ENCODE measurements around the gene BCL2L11.
"Not testable (repeated sequence)": the region's sequence is repeated elsewhere in the genome, so short reads cannot be mapped to it uniquely, and the experiment has no call there.

The BCL2L11 gene

GRCh38 chr2:111120253-111121027, at the start of gene BCL2L11:
TSS of gene BCL2L11 (plus strand) at chr2:111120914. CDS start at chr2:111123746, 2,832 bp downstream.
- H3K4me1 Mint-ChIP-seq = peaks cover 64% of the 10 kb centered on the region
- peaks cover 27% of the 10 kb centered on the region for H3K36me3 Mint-ChIP-seq (ENCODE audit: low read depth)
- no peaks in the 10 kb centered on the region for H3K9me3 Mint-ChIP-seq
- DNase-seq = peak; percentile 91
- peak; percentile 46 for ATAC-seq
- H3K27me3 Mint-ChIP-seq = peaks cover 30% of the 10 kb centered on the region
- H3K27ac Mint-ChIP-seq = peak within 1 kb of the TSS; percentile 87
- peak within 1 kb of the TSS; percentile 93 for H3K4me3 Mint-ChIP-seq

DNA sequence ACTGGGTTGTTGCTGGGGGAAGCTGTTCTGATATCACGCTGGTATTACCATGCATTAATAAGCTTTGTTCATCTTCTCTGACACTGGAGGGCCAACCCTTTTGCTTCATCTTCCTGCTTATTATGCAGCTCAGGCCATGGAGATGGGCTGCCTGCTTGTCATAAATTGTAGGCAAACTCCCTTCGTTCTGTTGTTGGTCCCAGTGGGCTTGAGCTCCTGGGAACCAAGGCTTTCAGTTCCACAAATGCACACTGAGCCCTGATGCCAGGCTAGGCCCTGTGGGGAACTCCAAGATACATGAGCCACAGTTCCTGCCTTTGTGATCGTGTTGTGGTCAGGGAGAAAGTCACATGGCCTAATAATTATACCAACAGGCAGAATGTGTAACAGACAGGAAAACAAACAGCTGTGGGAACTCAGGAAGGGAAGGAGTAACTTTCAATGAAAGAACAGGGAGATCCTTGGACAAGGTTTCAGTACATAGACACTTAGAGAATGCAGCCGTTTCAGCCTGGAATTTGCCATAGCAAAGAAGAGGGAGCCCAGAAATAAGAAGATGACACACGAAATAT, 49.0 kb upstream of the BCL2L11 start:
- Mint-ChIP-seq H3K4me1 (no peaks in the 10 kb centered on the region), H3K9me3 (peaks cover 29% of the 10 kb centered on the region), H3K27ac (no peak overlapping the region), H3K27me3 (peaks cover 19% of the 10 kb centered on the region), H3K4me3 (no peak overlapping the region), H3K36me3 (ENCODE audit: low read depth) (no peaks in the 10 kb centered on the region)
- DNase-seq = no peak
- ATAC-seq = no peak

GRCh38 chr2:111072220-111072871, 48.4 kb upstream of the BCL2L11 start:
- Mint-ChIP-seq H3K27ac (no peak overlapping the region), H3K36me3 (ENCODE audit: low read depth) (no peaks in the 10 kb centered on the region), H3K27me3 (peaks cover 21% of the 10 kb centered on the region), H3K4me3 (no peak overlapping the region), H3K9me3 (peaks cover 32% of the 10 kb centered on the region), H3K4me1 (no peaks in the 10 kb centered on the region)
- DNase-seq = no peak
- no peak for ATAC-seq

DNA sequence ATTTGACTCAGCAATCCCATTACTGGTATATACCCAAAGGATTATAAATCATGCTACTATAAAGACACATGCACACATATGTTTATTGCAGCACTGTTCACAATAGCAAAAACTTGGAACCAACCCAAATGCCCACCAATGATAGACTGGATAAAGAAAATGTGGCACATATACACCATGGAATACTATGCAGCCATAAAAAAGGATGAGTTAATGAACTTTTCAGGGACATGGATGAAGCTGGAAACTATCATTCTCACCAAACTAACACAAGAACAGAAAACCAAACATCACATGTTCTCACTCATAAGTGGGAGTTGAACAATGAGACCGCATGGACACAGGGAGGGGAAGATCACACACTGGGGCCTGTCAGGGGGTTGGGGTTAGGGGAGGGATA, 38.1 kb upstream of the BCL2L11 start:
- not testable (repeated sequence) for ATAC-seq; H3K36me3 Mint-ChIP-seq (ENCODE audit: low read depth); H3K4me1 Mint-ChIP-seq; H3K9me3 Mint-ChIP-seq; H3K4me3 Mint-ChIP-seq; H3K27ac Mint-ChIP-seq; DNase-seq
- H3K27me3 Mint-ChIP-seq = peaks cover 63% of the 10 kb centered on the region

- Mint-ChIP-seq H3K27me3 (peaks cover 35% of the 10 kb centered on the region), H3K9me3 (no peaks in the 10 kb centered on the region), H3K4me1 (peaks cover 12% of the 10 kb centered on the region), H3K36me3 (ENCODE audit: low read depth) (no peaks in the 10 kb centered on the region), H3K27ac (no peak overlapping the region), H3K4me3 (no peak overlapping the region)
- peak; percentile 97 for ATAC-seq
- DNase-seq = no peak
Measured at GRCh38 chr2:111091811-111092211, 28.9 kb upstream of the BCL2L11 start.

DNA sequence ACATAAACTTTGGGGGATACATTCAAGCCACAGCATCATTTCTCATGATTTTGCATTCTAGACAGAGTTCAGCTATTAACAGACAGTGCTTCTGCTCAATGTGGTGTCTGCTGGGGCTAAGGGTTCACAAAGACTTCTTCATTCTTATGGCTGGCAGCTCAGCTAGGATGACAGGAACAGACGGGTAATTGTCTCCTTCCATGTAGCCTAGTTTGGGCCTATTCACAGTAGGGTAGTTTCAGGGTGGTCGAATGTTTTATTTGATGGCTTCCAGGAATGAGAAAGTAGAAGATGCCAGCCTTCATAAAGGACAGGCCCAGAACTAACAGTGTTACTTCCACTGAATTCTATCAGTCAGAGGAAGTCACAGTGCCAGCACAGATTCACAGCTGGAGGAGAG, 26.0 kb upstream of the BCL2L11 start:
- DNase-seq = no peak
- no peaks in the 10 kb centered on the region for H3K36me3 Mint-ChIP-seq (ENCODE audit: low read depth)
- no peak overlapping the region for H3K4me3 Mint-ChIP-seq
- H3K9me3 Mint-ChIP-seq = no peaks in the 10 kb centered on the region
- peaks cover 32% of the 10 kb centered on the region for H3K27me3 Mint-ChIP-seq
- H3K27ac Mint-ChIP-seq = no peak overlapping the region
- ATAC-seq = no peak
- peaks cover 12% of the 10 kb centered on the region for H3K4me1 Mint-ChIP-seq

DNA sequence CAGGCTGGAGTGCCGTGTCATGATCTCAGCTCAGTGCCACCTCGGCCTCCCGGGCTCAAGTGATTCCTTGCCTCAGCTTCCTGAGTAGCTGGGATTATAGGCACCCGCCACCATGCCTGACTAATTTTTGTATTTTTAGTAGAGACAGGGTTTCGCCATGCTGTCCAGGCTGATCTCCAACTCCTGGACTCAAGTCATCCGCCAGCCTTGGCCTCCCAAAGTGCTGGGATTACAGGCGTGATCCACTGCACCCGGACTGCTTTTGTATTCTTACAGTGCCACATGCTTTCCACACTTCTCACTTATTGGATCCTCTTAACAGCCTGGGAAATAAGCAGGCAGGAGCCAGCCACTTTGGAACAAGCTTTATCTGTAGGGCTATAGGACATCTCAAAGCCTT, 25.3 kb upstream of the BCL2L11 start:
- no peak for DNase-seq

DNA sequence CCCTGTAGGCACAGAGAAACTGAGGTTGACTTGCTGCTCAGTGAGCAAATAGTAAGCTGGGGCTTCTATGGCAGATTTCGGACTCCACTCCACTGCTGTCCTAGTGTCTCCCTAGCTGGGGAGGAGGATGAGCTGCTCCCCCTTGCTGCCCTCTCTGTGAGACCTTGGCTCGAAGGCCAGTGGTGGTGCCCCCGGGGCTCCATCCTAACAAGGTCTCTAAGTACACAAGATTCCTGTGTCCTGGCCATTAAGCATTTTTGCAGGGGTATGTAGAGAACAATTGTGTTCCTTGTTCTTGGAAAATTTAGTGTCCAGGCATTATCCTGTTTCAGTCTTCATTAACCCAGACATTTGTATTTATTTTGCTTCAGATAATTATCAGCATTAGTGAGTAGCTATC, 21.3 kb upstream of the BCL2L11 start:
- peaks cover 28% of the 10 kb centered on the region for H3K27me3 Mint-ChIP-seq
- ATAC-seq = no peak

More for the DNA sequence above, 25.3 kb upstream of the BCL2L11 start:
- Mint-ChIP-seq H3K4me3 (no peak overlapping the region), H3K4me1 (peaks cover 19% of the 10 kb centered on the region), H3K27ac (no peak overlapping the region), H3K36me3 (ENCODE audit: low read depth) (no peaks in the 10 kb centered on the region), H3K27me3 (peaks cover 28% of the 10 kb centered on the region), H3K9me3 (peaks cover 1% of the 10 kb centered on the region)
- no peak for ATAC-seq

GRCh38 chr2:111100087-111100764, 20.5 kb upstream of the BCL2L11 start:
- ATAC-seq (peak; percentile 22), DNase-seq (no peak)
- Mint-ChIP-seq H3K36me3 (ENCODE audit: low read depth) (peaks cover 2% of the 10 kb centered on the region), H3K4me1 (peaks cover 23% of the 10 kb centered on the region), H3K4me3 (peak overlapping the region; percentile 32), H3K27me3 (peaks cover 28% of the 10 kb centered on the region), H3K9me3 (peaks cover 8% of the 10 kb centered on the region), H3K27ac (peak overlapping the region; percentile 84)

More for the DNA sequence above, 21.3 kb upstream of the BCL2L11 start:
- Mint-ChIP-seq H3K4me3 (no peak overlapping the region), H3K9me3 (peaks cover 8% of the 10 kb centered on the region), H3K4me1 (peaks cover 23% of the 10 kb centered on the region), H3K36me3 (ENCODE audit: low read depth) (peaks cover 2% of the 10 kb centered on the region), H3K27ac (no peak overlapping the region)
- DNase-seq = no peak

DNA sequence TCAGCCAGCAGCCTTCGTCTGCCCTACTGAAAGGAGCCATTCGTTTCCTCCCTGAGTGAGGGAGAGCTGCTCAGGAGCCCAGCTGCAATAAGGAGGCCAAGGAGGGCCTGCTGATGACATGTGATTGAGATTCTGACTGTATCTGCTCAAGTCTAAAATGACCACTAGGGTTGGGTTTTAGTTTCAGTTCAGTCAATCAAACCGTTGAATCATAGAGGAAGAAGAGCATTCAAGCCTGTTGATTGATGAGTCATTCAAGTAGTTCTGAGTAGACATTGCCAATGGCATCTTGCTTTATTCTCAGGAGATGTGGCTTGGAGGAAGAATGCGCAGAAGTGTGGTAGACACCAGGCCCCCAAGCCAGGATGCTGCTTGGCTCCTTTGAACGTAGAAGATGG, 19.9 kb upstream of the BCL2L11 start:
- DNase-seq = no peak
- Mint-ChIP-seq H3K4me1 (peaks cover 23% of the 10 kb centered on the region), H3K36me3 (ENCODE audit: low read depth) (peaks cover 2% of the 10 kb centered on the region), H3K9me3 (peaks cover 8% of the 10 kb centered on the region), H3K27ac (peak overlapping the region; percentile 84), H3K4me3 (peak overlapping the region; percentile 32), H3K27me3 (peaks cover 29% of the 10 kb centered on the region)
- peak; percentile 94 for ATAC-seq

DNA sequence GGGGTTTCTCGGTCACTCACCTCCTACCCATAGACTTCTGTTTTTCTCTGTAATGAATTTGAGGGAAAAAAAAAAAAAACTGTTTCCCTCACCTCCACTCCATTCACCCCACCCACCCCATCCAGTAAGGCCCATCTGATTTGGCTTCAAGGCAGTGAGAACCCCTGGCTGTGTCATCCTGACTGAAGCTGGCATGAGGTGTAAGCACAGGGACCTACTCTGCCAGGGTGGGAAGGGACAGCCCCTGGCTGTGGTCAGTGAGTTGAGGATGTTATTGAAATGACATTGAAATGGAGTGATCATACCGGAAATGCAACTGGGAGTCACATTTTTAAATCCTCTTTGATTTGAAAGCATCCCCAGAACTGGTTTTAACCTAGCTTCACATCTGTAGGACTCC, 19.1 kb upstream of the BCL2L11 start:
- no peak overlapping the region for H3K27ac Mint-ChIP-seq
- H3K4me3 Mint-ChIP-seq = no peak overlapping the region
- peaks cover 8% of the 10 kb centered on the region for H3K9me3 Mint-ChIP-seq
- no peak for DNase-seq
- peaks cover 24% of the 10 kb centered on the region for H3K4me1 Mint-ChIP-seq
- peaks cover 36% of the 10 kb centered on the region for H3K27me3 Mint-ChIP-seq
- ATAC-seq = peak; percentile 47
- H3K36me3 Mint-ChIP-seq (ENCODE audit: low read depth) = peaks cover 2% of the 10 kb centered on the region

DNA sequence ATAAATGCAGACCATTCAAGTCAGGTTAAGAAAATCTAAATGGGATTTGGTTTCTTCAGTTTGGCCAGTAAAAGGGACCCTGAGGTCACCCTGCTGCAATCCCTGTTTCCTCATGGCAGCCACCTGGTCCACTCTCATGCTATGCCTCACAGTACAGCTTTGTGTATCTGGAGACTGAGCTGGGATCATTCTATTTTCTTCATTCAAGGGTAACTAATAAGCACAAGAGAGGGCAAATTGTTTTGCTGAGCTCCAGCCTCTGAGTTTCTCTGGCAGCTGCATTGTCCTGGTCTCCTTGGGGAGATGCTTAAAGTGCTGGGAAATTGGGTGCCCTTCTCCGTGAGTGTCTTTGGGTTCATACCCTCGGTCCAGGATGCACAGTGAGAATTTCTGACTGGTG, 18.5 kb upstream of the BCL2L11 start:
- Mint-ChIP-seq H3K27me3 (peaks cover 40% of the 10 kb centered on the region), H3K4me3 (no peak overlapping the region), H3K36me3 (ENCODE audit: low read depth) (peaks cover 2% of the 10 kb centered on the region), H3K27ac (no peak overlapping the region), H3K4me1 (peaks cover 25% of the 10 kb centered on the region), H3K9me3 (peaks cover 8% of the 10 kb centered on the region)
- DNase-seq (no peak), ATAC-seq (no peak)

- no peak overlapping the region for H3K4me3 Mint-ChIP-seq
- peaks cover 2% of the 10 kb centered on the region for H3K9me3 Mint-ChIP-seq
- DNase-seq = no peak
- H3K27me3 Mint-ChIP-seq = peaks cover 51% of the 10 kb centered on the region
- no peak for ATAC-seq
- peaks cover 1% of the 10 kb centered on the region for H3K36me3 Mint-ChIP-seq (ENCODE audit: low read depth)
- no peak overlapping the region for H3K27ac Mint-ChIP-seq
- peaks cover 18% of the 10 kb centered on the region for H3K4me1 Mint-ChIP-seq
Measured at GRCh38 chr2:111105926-111106325, 14.8 kb upstream of the BCL2L11 start.

- no peaks in the 10 kb centered on the region for H3K36me3 Mint-ChIP-seq (ENCODE audit: low read depth)
- DNase-seq = no peak
- no peak overlapping the region for H3K4me3 Mint-ChIP-seq
- no peak overlapping the region for H3K27ac Mint-ChIP-seq
- peak; percentile 89 for ATAC-seq
- peaks cover 50% of the 10 kb centered on the region for H3K27me3 Mint-ChIP-seq
- H3K9me3 Mint-ChIP-seq = no peaks in the 10 kb centered on the region
- peaks cover 16% of the 10 kb centered on the region for H3K4me1 Mint-ChIP-seq
Measured at GRCh38 chr2:111106706-111107105, 14.0 kb upstream of the BCL2L11 start.

Measured in activated naive CD8-positive, alpha-beta T cell treated with anti-CD3 and anti-CD28 coated beads, Interleukin-2, amount 50 U/mL, for 24 hours (primary cell).